Body of pancreas (tissue), 4 donors: ENCODE measurements around the gene CREB3L2.

Experiments used
- CTCF ChIP-seq, 7 experiments: fragments of 450-650 bp in 4 of 7; fragments of 200-600 bp in 3 of 7; sonication (generic) in 3 of 7; IDR thresholded peaks; one replicate each; pipeline ENCODE4 v1.5.1; 2016 to 2019; ENCODE audit warnings: antibody characterized with exemption in 7 of 7
- POLR2A ChIP-seq, 3 donors: fragments of 450-650 bp; IDR thresholded peaks; one replicate each; pipeline ENCODE4 v1.6.1; 2016; ENCODE audit warnings: antibody characterized with exemption in 3 of 3, mild to moderate bottlenecking in 2 of 3

GRCh38 chr7:137850571-137850970 is 151.3 kb downstream of the CREB3L2 start:
- TF ChIP-seq CTCF (IDR thresholded peaks at IDR 0.05) (no peak), POLR2A (IDR thresholded peaks at IDR 0.05) (no peak)
